ENCODE data around the gene THOC7. TPM values are rescaled to one million over a fixed set of nuclear protein-coding genes. Genes with fewer than 3 reads are reported as not detected.

THOC7 gene
- total RNA-seq, 1 donor from 2014 or later = 61.6 TPM

- Histone ChIP-seq H3K4me2 (ENCODE audit: low read length) (no peak overlapping the region), H3K27me3 (ENCODE audit: insufficient read depth, low read length) (no peaks in the 10 kb centered on the region), H3K4me3 (ENCODE audit: insufficient read depth, low read depth, low read length) (no peak overlapping the region), H3K79me2 (ENCODE audit: insufficient read depth, low read length) (peaks cover 27% of the 10 kb centered on the region), H3K36me3 (ENCODE audit: insufficient read depth, low read length) (no peaks in the 10 kb centered on the region), H3K9ac (ENCODE audit: low read length) (no peak overlapping the region), H3K27ac (ENCODE audit: low read depth, low read length) (no peak overlapping the region), H3K4me1 (ENCODE audit: insufficient read depth, low read length) (no peaks in the 10 kb centered on the region), H3K9me3 (ENCODE audit: insufficient read depth, low read depth, low read length) (no peaks in the 10 kb centered on the region), H4K20me1 (ENCODE audit: insufficient read depth, low read length) (peaks cover 21% of the 10 kb centered on the region), H2AFZ (ENCODE audit: low read depth, low read length) (no peak overlapping the region)
- no peak for FAIRE-seq
- H3K36me3 Mint-ChIP-seq (ENCODE audit: low read depth, unreplicated experiment) = peaks cover 2% of the 10 kb centered on the region
- no peak for TF ChIP-seq EZH2 (IDR thresholded peaks at IDR 0.05; ENCODE audit: insufficient read depth, low read length)
- no peak for TF ChIP-seq CTCF (IDR thresholded peaks at IDR 0.05; ENCODE audit: insufficient read depth, low read depth, low read length)
- DNase-seq (ENCODE audit: low read depth) = no peak
- H3K4me1 Mint-ChIP-seq (ENCODE audit: low read depth, unreplicated experiment) = peaks cover 7% of the 10 kb centered on the region
- H3K27ac Mint-ChIP-seq (ENCODE audit: unreplicated experiment) = no peak overlapping the region
- H3K4me3 Mint-ChIP-seq (ENCODE audit: unreplicated experiment) = no peak overlapping the region
- H3K9me3 Mint-ChIP-seq (ENCODE audit: unreplicated experiment) = no peaks in the 10 kb centered on the region
- no peaks in the 10 kb centered on the region for H3K27me3 Mint-ChIP-seq (ENCODE audit: low read depth, unreplicated experiment)
These were observed 14.4 kb downstream of the THOC7 start for GRCh38 chr3:63849175-63849574.

- no peak overlapping the region for H3K27ac Mint-ChIP-seq (ENCODE audit: unreplicated experiment)
- no peak for DNase-seq (ENCODE audit: low read depth)
These were observed 15.7 kb downstream of the THOC7 start for GRCh38 chr3:63847718-63848450.

More at GRCh38 chr3:63847718-63848450, 15.7 kb downstream of the THOC7 start:
- TF ChIP-seq CTCF (IDR thresholded peaks at IDR 0.05; ENCODE audit: insufficient read depth, low read depth, low read length) (no peak), EZH2 (IDR thresholded peaks at IDR 0.05; ENCODE audit: insufficient read depth, low read length) (no peak)
- Mint-ChIP-seq H3K4me1 (ENCODE audit: low read depth, unreplicated experiment) (peaks cover 7% of the 10 kb centered on the region), H3K27me3 (ENCODE audit: low read depth, unreplicated experiment) (no peaks in the 10 kb centered on the region), H3K9me3 (ENCODE audit: unreplicated experiment) (no peaks in the 10 kb centered on the region), H3K4me3 (ENCODE audit: unreplicated experiment) (no peak overlapping the region), H3K36me3 (ENCODE audit: low read depth, unreplicated experiment) (peaks cover 2% of the 10 kb centered on the region)
- Histone ChIP-seq H3K27ac (ENCODE audit: low read depth, low read length) (no peak overlapping the region), H3K27me3 (ENCODE audit: insufficient read depth, low read length) (no peaks in the 10 kb centered on the region), H2AFZ (ENCODE audit: low read depth, low read length) (no peak overlapping the region), H3K79me2 (ENCODE audit: insufficient read depth, low read length) (peaks cover 23% of the 10 kb centered on the region), H3K4me1 (ENCODE audit: insufficient read depth, low read length) (no peaks in the 10 kb centered on the region), H3K4me3 (ENCODE audit: insufficient read depth, low read depth, low read length) (no peak overlapping the region), H3K9ac (ENCODE audit: low read length) (no peak overlapping the region), H4K20me1 (ENCODE audit: insufficient read depth, low read length) (peaks cover 21% of the 10 kb centered on the region), H3K4me2 (ENCODE audit: low read length) (no peak overlapping the region), H3K36me3 (ENCODE audit: insufficient read depth, low read length) (no peaks in the 10 kb centered on the region), H3K9me3 (ENCODE audit: insufficient read depth, low read depth, low read length) (no peaks in the 10 kb centered on the region)
- no peak for FAIRE-seq

Data from astrocyte (in vitro differentiated cells and primary cell).